Activated T-helper 1 cell treated with anti-CD3 and anti-CD28 coated beads, Interleukin-12 subunit alpha, Interleukin-12 subunit beta, Interleukin-2, Interleukin-4 antibody, amounts not matched to agents 30 ng/mL and 10 ng/mL and 1 ng/mL, durations not matched to agents 14 hours and 24 hours and 36 hours (primary cell): Measurements from ENCODE around the gene XPO4. TPM values are rescaled to one million over a fixed set of nuclear protein-coding genes. Genes with fewer than 3 reads are reported as not detected.

Source experiments
- DNase-seq: peaks from one replicate; pipeline ENCODE4 v3.0.0; 2021; ENCODE audit warnings: low spot score
- H3K27ac Mint-ChIP-seq: one replicate; pipeline ENCODE4 v1.8.0; 2021; ENCODE audit warnings: mild to moderate bottlenecking, mixed read lengths
- H3K27me3 Mint-ChIP-seq: one replicate; pipeline ENCODE4 v1.8.0; 2022; ENCODE audit warnings: mild to moderate bottlenecking, moderate library complexity, mixed read lengths; ENCODE audit not compliant: insufficient read depth
- H3K36me3 Mint-ChIP-seq: one replicate; pipeline ENCODE4 v1.8.0; 2021; ENCODE audit warnings: low read depth, mixed read lengths
- H3K4me1 Mint-ChIP-seq: one replicate; pipeline ENCODE4 v1.8.0; 2021; ENCODE audit warnings: low read depth, mixed read lengths
- H3K4me3 Mint-ChIP-seq: one replicate; pipeline ENCODE4 v1.8.0; 2021; ENCODE audit warnings: mild to moderate bottlenecking, moderate library complexity, mixed read lengths
- H3K9me3 Mint-ChIP-seq: one replicate; pipeline ENCODE4 v1.8.0; 2021; ENCODE audit warnings: mixed read lengths
- intact Hi-C: fragments of 100-400 bp; cut with micrococcal nuclease; formaldehyde crosslinking; loops from one replicate; pipeline ENCODE4 v1.15.1; 2024
- total RNA-seq: library from RNA; stranded (reverse); gene quantifications from 2 replicates; pipeline ENCODE4 v1.2.3, GENCODE V29; 2022

Gene XPO4
- total RNA-seq, 1 donor from 2014 or later, result 34.1 TPM

GRCh38 chr13:20788312-20788711 is 114.2 kb downstream of the XPO4 start:
- no peak overlapping the region for H3K27ac Mint-ChIP-seq
- intact Hi-C loops, result no loop called here
- H3K4me1 Mint-ChIP-seq, result no peaks in the 10 kb centered on the region

GRCh38 chr13:20787180-20787579 is 115.4 kb downstream of the XPO4 start:
- no peak overlapping the region for H3K27ac Mint-ChIP-seq

More at GRCh38 chr13:20788312-20788711, 114.2 kb downstream of the XPO4 start:
- Mint-ChIP-seq H3K36me3 (peaks cover 31% of the 10 kb centered on the region), H3K9me3 (no peaks in the 10 kb centered on the region), H3K4me3 (no peak overlapping the region), H3K27me3 (no peaks in the 10 kb centered on the region)
- no peak for DNase-seq

GRCh38 chr13:20782116-20782708 is 120.3 kb downstream of the XPO4 start:
- H3K36me3 Mint-ChIP-seq, result peaks cover 28% of the 10 kb centered on the region
- no peak overlapping the region for H3K27ac Mint-ChIP-seq
- intact Hi-C loops, result no loop called here
- H3K4me1 Mint-ChIP-seq, result peaks cover 6% of the 10 kb centered on the region
- DNase-seq, result no peak
- H3K27me3 Mint-ChIP-seq, result no peaks in the 10 kb centered on the region
- no peaks in the 10 kb centered on the region for H3K9me3 Mint-ChIP-seq
- no peak overlapping the region for H3K4me3 Mint-ChIP-seq

More at GRCh38 chr13:20787180-20787579, 115.4 kb downstream of the XPO4 start:
- Mint-ChIP-seq H3K4me3 (no peak overlapping the region), H3K4me1 (peaks cover 6% of the 10 kb centered on the region), H3K36me3 (peaks cover 34% of the 10 kb centered on the region), H3K9me3 (no peaks in the 10 kb centered on the region), H3K27me3 (no peaks in the 10 kb centered on the region)
- intact Hi-C loops, result no loop called here
- DNase-seq, result no peak

GRCh38 chr13:20780317-20780716 is 122.2 kb downstream of the XPO4 start:
- H3K27ac Mint-ChIP-seq, result peak overlapping the region; percentile 58
- peaks cover 28% of the 10 kb centered on the region for H3K36me3 Mint-ChIP-seq
- H3K4me1 Mint-ChIP-seq, result peaks cover 6% of the 10 kb centered on the region
- no peaks in the 10 kb centered on the region for H3K27me3 Mint-ChIP-seq
- no peaks in the 10 kb centered on the region for H3K9me3 Mint-ChIP-seq
- no peak for DNase-seq
- H3K4me3 Mint-ChIP-seq, result no peak overlapping the region
- intact Hi-C loops, result no loop called here

- Mint-ChIP-seq H3K27me3 (no peaks in the 10 kb centered on the region), H3K36me3 (peaks cover 30% of the 10 kb centered on the region), H3K27ac (no peak overlapping the region), H3K9me3 (no peaks in the 10 kb centered on the region), H3K4me1 (peaks cover 12% of the 10 kb centered on the region), H3K4me3 (no peak overlapping the region)
- DNase-seq, result no peak
- intact Hi-C loops, result no loop called here
Measured at GRCh38 chr13:20779405-20779804, 123.1 kb downstream of the XPO4 start.

- Mint-ChIP-seq H3K36me3 (peaks cover 23% of the 10 kb centered on the region), H3K27me3 (no peaks in the 10 kb centered on the region), H3K4me3 (no peak overlapping the region), H3K27ac (no peak overlapping the region), H3K9me3 (no peaks in the 10 kb centered on the region), H3K4me1 (peaks cover 17% of the 10 kb centered on the region)
- intact Hi-C loops, result no loop called here
- DNase-seq, result no peak
Measured at GRCh38 chr13:20778311-20778710, 124.2 kb downstream of the XPO4 start.

GRCh38 chr13:20776751-20777150 is 125.8 kb downstream of the XPO4 start:
- no peak for DNase-seq
- intact Hi-C loops, result no loop called here
- H3K27me3 Mint-ChIP-seq, result no peaks in the 10 kb centered on the region

GRCh38 chr13:20775961-20776360 is 126.6 kb downstream of the XPO4 start:
- Mint-ChIP-seq H3K36me3 (peaks cover 21% of the 10 kb centered on the region), H3K4me1 (peaks cover 29% of the 10 kb centered on the region), H3K9me3 (peaks cover 4% of the 10 kb centered on the region), H3K4me3 (no peak overlapping the region), H3K27ac (no peak overlapping the region), H3K27me3 (no peaks in the 10 kb centered on the region)
- intact Hi-C loops, result no loop called here
- no peak for DNase-seq

More at GRCh38 chr13:20776751-20777150, 125.8 kb downstream of the XPO4 start:
- Mint-ChIP-seq H3K27ac (no peak overlapping the region), H3K9me3 (no peaks in the 10 kb centered on the region), H3K4me1 (peaks cover 23% of the 10 kb centered on the region), H3K4me3 (no peak overlapping the region), H3K36me3 (peaks cover 17% of the 10 kb centered on the region)

GRCh38 chr13:20774746-20775145 is 127.8 kb downstream of the XPO4 start:
- H3K27me3 Mint-ChIP-seq, result no peaks in the 10 kb centered on the region
- intact Hi-C loops, result loop anchor here (1.0 to 5.0 kb wide), 2 partner anchors 277 to 685 kb away; partner anchors contain the start of gene ZDHHC20
- peak overlapping the region; percentile 92 for H3K4me3 Mint-ChIP-seq
- H3K36me3 Mint-ChIP-seq, result peaks cover 25% of the 10 kb centered on the region
- no peak for DNase-seq
- H3K9me3 Mint-ChIP-seq, result peaks cover 11% of the 10 kb centered on the region
- H3K4me1 Mint-ChIP-seq, result peaks cover 29% of the 10 kb centered on the region
- peak overlapping the region; percentile 65 for H3K27ac Mint-ChIP-seq

- Mint-ChIP-seq H3K4me1 (peaks cover 29% of the 10 kb centered on the region), H3K9me3 (peaks cover 23% of the 10 kb centered on the region), H3K27me3 (no peaks in the 10 kb centered on the region), H3K27ac (peak within 1 kb of the TSS; percentile 100), H3K4me3 (peak within 1 kb of the TSS; percentile 92), H3K36me3 (peaks cover 37% of the 10 kb centered on the region)
- intact Hi-C loops, result loop anchor here (1.0 to 5.0 kb wide), 12 partner anchors 53 to 909 kb away; partner anchors contain the start of genes IFT88, MRPL57, SKA3 and XPO4
- peak; percentile 94 for DNase-seq
Measured at GRCh38 chr13:20773194-20774080, 129.1 kb downstream of the XPO4 start, which contains the start of gene EEF1AKMT1. EEF1AKMT1 (minus strand) TSS chr13:20773961; CDS start chr13:20757598, 16,363 bp downstream.

GRCh38 chr13:20772401-20773131 is 130.0 kb downstream of the XPO4 start:
- H3K4me1 Mint-ChIP-seq, result peaks cover 29% of the 10 kb centered on the region
- H3K4me3 Mint-ChIP-seq, result peak overlapping the region; percentile 92
- intact Hi-C loops, result loop anchor here (1.0 to 5.0 kb wide), 11 partner anchors 54 to 908 kb away; partner anchors contain the start of genes IFT88, MRPL57, SKA3 and XPO4
- no peaks in the 10 kb centered on the region for H3K27me3 Mint-ChIP-seq
- H3K9me3 Mint-ChIP-seq, result peaks cover 32% of the 10 kb centered on the region
- H3K36me3 Mint-ChIP-seq, result peaks cover 45% of the 10 kb centered on the region
- no peak for DNase-seq
- H3K27ac Mint-ChIP-seq, result peak overlapping the region; percentile 100

GRCh38 chr13:20769834-20770233 is 132.7 kb downstream of the XPO4 start:
- H3K4me3 Mint-ChIP-seq, result peak overlapping the region; percentile 2
- peaks cover 27% of the 10 kb centered on the region for H3K4me1 Mint-ChIP-seq
- intact Hi-C loops, result loop anchor here (5.0 kb wide), 1 partner anchor 273 kb away; no protein-coding TSS in a partner anchor
- no peaks in the 10 kb centered on the region for H3K27me3 Mint-ChIP-seq
- DNase-seq, result no peak
- H3K9me3 Mint-ChIP-seq, result peaks cover 36% of the 10 kb centered on the region
- H3K27ac Mint-ChIP-seq, result no peak overlapping the region
- H3K36me3 Mint-ChIP-seq, result peaks cover 44% of the 10 kb centered on the region
